Vagina (tissue), 2 donors: ENCODE measurements around the gene LRMDA.

Experiments used
- CTCF ChIP-seq, 3 experiments: fragments of 450-650 bp in 2 of 3; fragments of 200-600 bp in 1 of 3; sonication (generic) in 1 of 3; IDR thresholded peaks; one replicate each; pipeline ENCODE4 v1.5.1; 2017 to 2019; ENCODE audit warnings: antibody characterized with exemption in 3 of 3, mild to moderate bottlenecking in 2 of 3, moderate library complexity in 2 of 3
- POLR2A ChIP-seq, 2 donors: fragments of 450-650 bp; IDR thresholded peaks; one replicate each; pipeline ENCODE4 v1.6.1; 2017; ENCODE audit warnings: antibody characterized with exemption in 2 of 2, mild to moderate bottlenecking in 2 of 2, moderate library complexity in 2 of 2
- POLR2AphosphoS5 ChIP-seq, 2 donors: sonication (generic); formaldehyde crosslinking; IDR thresholded peaks; one replicate each; pipeline ENCODE4 v1.9.0; 2017; ENCODE audit warnings: antibody characterized with exemption in 2 of 2, mild to moderate bottlenecking in 2 of 2, low read depth in 1 of 2; ENCODE audit not compliant: insufficient read depth in 1 of 2

GRCh38 chr10:75904499-75905283 lies 473.3 kb downstream of the LRMDA start:
- no peak for TF ChIP-seq POLR2A (IDR thresholded peaks at IDR 0.05)
- no peak for TF ChIP-seq POLR2AphosphoS5 (IDR thresholded peaks at IDR 0.05; ENCODE audit: insufficient read depth in 1 of 2, low read depth in 1 of 2)
- TF ChIP-seq CTCF (IDR thresholded peaks at IDR 0.05): no peak
